ENCODE results near the gene FBXO46. TPM values are rescaled to one million over a fixed set of nuclear protein-coding genes. Genes with fewer than 3 reads are reported as not detected.

FBXO46 gene
- total RNA-seq, 2 donors from 2014 or later, result 28.3 to 28.8 TPM

DNA sequence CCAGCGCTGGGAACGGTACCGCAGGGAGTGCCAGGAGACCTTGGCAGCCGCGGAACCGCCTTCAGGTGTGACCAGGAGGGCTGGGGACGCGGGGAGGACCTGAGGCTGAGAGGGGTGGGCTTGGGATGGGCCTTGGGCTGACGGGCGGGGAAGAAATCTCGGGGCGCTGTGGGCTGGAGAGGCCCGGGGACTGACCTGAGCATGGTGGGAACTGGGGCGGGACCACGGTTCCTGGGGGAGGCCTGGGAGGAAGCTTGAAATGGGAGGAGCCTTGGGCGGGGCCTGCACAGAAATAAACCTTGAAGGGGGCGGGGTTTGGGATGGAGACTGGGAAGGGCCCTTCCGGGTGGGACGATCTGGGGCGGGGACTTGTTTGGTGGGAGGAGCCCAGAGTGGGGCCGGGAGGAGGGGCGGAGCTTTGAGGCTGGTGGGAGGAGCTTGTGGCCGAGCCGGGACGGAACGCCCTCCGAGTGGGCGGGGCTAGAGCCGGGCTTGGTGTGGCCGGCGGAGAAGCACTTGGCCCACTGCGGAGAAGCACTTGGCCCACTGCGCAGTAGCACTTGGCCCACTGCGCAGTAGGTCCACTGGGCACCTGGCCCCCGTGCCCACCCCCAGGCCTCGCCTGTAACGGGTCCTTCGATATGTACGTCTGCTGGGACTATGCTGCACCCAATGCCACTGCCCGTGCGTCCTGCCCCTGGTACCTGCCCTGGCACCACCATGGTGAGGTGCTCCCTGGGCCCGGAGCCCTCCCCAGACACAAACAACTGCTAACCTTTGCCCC is 59.8 kb downstream of the FBXO46 start:
- Histone ChIP-seq H3K27ac (peak overlapping the region; percentile 27), H3K4me1 (no peaks in the 10 kb centered on the region), H3K27me3 (no peaks in the 10 kb centered on the region), H3K4me3 (peak overlapping the region; percentile 20), H3K36me3 (no peaks in the 10 kb centered on the region), H3K9ac (ENCODE audit: low read depth in 2 of 2, low read length in 2 of 2) (peak overlapping the region; percentile 55 to 63), H3K9me3 (no peaks in the 10 kb centered on the region)
- intact Hi-C loops (cut with DNase I), result no loop called here
- peak; percentile 97 for DNase-seq
- no peak for TF ChIP-seq CTCF (IDR thresholded peaks at IDR 0.05)

DNA sequence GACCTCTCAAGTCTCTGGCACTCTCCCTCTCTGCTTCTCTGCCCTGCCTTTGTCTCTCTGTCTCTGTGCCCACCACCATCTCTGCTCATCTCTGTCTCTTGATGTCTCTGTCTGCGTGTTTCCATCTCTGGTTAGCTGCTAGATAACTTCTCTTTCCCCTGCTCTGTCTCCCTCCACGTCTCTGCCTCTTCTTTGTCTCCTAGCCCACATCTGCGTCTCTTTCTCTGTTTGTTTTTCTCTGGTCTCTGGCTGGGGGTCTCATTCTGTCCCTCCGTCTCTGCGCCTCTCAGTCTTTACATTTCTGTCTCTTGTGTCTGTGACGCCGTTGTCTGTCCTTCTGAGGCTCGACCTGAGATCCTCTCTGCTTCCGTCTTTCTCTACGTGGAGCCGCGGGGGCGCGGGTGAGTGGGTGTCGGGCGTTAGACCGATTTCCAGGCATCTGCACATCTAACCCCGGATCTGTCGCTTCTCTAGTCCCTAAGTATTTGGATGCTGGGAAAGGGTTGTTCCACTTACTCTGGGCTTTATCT is 62.3 kb downstream of the FBXO46 start:
- DNase-seq, result peak; percentile 42
- H3K9ac ChIP-seq (ENCODE audit: low read depth in 2 of 2, low read length in 2 of 2), result peak overlapping the region; percentile 74 to 84
- TF ChIP-seq CTCF (IDR thresholded peaks at IDR 0.05), result no peak
- no peaks in the 10 kb centered on the region for H3K9me3 ChIP-seq
- peak overlapping the region; percentile 60 for H3K27ac ChIP-seq
- no peaks in the 10 kb centered on the region for H3K4me1 ChIP-seq
- no peaks in the 10 kb centered on the region for H3K36me3 ChIP-seq
- no peaks in the 10 kb centered on the region for H3K27me3 ChIP-seq
- intact Hi-C loops (cut with DNase I), result no loop called here
- H3K4me3 ChIP-seq, result peak overlapping the region; percentile 42

- intact Hi-C loops (cut with DNase I), result no loop called here
- Histone ChIP-seq H3K4me3 (peak within 1 kb of the TSS; percentile 42), H3K27me3 (no peaks in the 10 kb centered on the region), H3K36me3 (no peaks in the 10 kb centered on the region), H3K9me3 (no peaks in the 10 kb centered on the region), H3K9ac (ENCODE audit: low read depth in 2 of 2, low read length in 2 of 2) (peak within 1 kb of the TSS; percentile 74 to 84), H3K27ac (peak within 1 kb of the TSS; percentile 60), H3K4me1 (no peaks in the 10 kb centered on the region)
- peak; percentile 85 for DNase-seq
- no peak for TF ChIP-seq CTCF (IDR thresholded peaks at IDR 0.05)
Measured at GRCh38 chr19:45667620-45668341, 62.9 kb downstream of the FBXO46 start, which contains the start of gene GIPR. Gene GIPR, plus strand, starts transcription at chr19:45668221. Its CDS starts 1,300 bp downstream, at chr19:45669521.

GRCh38 chr19:45664575-45664974 is 66.1 kb downstream of the FBXO46 start:
- H3K4me1 ChIP-seq, result no peaks in the 10 kb centered on the region
- H3K4me3 ChIP-seq, result no peak overlapping the region
- H3K9ac ChIP-seq (ENCODE audit: low read depth in 2 of 2, low read length in 2 of 2), result no peak overlapping the region
- H3K27me3 ChIP-seq, result no peaks in the 10 kb centered on the region
- no peaks in the 10 kb centered on the region for H3K9me3 ChIP-seq
- H3K36me3 ChIP-seq, result no peaks in the 10 kb centered on the region
- H3K27ac ChIP-seq, result no peak overlapping the region
- DNase-seq, result no peak
- no peak for TF ChIP-seq CTCF (IDR thresholded peaks at IDR 0.05)
- intact Hi-C loops (cut with DNase I), result no loop called here

GRCh38 chr19:45663800-45664199 is 66.9 kb downstream of the FBXO46 start:
- Histone ChIP-seq H3K4me3 (no peak overlapping the region), H3K9ac (ENCODE audit: low read depth in 2 of 2, low read length in 2 of 2) (no peak overlapping the region), H3K4me1 (no peaks in the 10 kb centered on the region), H3K9me3 (no peaks in the 10 kb centered on the region), H3K27ac (no peak overlapping the region), H3K36me3 (no peaks in the 10 kb centered on the region), H3K27me3 (no peaks in the 10 kb centered on the region)
- intact Hi-C loops (cut with DNase I), result no loop called here
- TF ChIP-seq CTCF (IDR thresholded peaks at IDR 0.05), result no peak
- DNase-seq, result no peak

All from colonic mucosa (tissue), 4 donors.